ENCODE data around the gene PPP6R1.

PPP6R1 gene

GRCh38 chr19:55279770-55280643, 21.2 kb upstream of the PPP6R1 start, which contains the start of gene HSPBP1:
HSPBP1 (minus strand) TSS chr19:55280110; CDS start chr19:55279608, 502 bp downstream.
- peak; percentile 81 for DNase-seq

GRCh38 chr19:55279340-55279739, 20.5 kb upstream of the PPP6R1 start:
- no peak for DNase-seq

GRCh38 chr19:55278391-55279135, 19.7 kb upstream of the PPP6R1 start:
- DNase-seq: no peak

DNA sequence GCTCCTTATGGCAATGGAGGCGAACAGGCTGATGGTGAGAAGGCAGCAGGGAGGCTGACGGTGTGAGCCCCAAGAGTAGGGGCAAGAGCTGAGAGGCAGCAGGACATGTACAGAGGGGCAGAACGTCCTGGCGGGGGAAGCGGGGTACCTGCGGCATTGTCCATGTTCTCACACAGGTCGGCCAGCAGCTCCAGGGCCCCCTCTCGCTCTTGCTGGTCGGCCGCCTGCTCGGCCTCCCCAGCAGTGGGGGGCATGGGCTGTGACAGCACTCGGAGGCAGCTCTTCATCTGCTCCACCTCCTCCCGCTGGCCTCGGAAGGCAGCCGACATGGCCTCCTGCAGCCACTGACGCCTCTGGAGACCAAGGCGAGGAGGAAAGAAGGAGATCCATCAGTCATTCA, 18.7 kb upstream of the PPP6R1 start:
- DNase-seq: no peak

DNA sequence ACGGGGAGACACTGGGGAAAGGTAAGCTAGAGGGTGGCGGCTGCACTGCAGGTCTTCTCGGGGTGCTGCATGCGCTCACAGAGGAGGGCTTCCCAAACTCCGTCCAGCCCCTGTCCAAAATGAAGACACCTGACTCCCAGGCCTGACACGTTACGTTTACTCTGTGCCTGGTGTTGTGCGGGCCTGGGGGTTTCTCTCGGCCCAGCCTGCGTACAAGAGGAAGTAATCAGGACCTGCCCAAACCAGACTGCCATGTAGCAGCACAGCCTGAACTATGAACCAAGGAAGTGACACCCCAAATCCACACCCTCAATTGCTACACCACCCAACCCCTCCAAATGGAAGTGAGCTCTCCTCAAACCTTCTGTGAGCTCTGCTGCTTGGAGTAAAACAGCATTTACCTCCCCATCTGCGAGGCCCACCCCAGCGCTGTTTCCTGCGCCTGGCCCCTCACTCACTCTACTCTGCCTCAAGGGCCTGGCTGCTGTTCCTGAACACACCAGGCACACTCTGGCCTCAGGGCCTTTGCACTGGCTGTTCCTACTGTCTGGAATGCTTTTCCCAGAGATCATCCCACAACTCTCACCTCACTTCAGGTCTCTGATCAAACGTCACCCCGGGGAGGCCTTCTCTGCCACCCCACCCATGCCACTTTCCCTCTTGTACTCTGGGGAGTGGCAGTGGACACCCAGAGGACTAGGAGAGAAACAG, 18.1 kb upstream of the PPP6R1 start:
- DNase-seq: no peak

DNA sequence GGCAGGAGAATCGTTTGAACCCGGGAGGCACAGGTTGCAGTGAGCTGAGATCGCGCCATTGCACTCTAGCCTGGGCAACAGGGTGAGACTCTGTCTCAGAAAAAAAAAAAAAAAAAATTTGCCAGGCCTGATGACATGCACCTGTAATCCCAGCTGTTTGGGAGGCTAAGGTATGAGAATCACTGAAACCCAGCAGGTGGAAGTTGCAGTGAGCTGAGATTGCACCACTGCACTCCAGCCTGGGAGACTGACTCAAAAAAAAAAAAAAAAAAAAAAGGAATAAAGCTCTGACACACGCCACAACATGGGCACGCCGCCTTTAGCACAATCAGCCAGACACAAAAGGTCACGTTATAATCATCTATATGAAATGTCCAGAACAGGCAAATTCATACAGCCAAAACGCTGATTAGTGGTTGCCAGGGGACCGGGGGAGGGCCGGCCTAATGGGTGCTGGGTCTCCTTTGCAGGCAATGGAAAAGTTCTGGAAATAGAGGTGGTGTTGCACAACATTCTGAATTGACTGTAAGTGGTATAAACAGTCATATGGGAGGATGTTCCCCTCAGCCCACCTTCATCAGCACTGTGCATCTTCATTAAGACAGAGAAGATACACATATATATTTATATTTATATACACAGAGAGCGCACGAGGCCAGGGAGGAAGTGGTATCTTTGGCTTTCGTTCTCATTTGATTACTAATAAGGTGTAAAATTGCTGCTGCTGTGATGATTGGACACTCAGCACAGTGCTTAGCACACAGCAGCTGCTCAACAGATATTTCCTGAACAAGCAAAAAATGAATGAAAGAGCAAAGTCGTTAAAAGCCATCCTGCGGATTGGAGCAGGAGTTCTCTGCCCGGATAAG, 17.3 kb upstream of the PPP6R1 start:
- no peak for DNase-seq

DNA sequence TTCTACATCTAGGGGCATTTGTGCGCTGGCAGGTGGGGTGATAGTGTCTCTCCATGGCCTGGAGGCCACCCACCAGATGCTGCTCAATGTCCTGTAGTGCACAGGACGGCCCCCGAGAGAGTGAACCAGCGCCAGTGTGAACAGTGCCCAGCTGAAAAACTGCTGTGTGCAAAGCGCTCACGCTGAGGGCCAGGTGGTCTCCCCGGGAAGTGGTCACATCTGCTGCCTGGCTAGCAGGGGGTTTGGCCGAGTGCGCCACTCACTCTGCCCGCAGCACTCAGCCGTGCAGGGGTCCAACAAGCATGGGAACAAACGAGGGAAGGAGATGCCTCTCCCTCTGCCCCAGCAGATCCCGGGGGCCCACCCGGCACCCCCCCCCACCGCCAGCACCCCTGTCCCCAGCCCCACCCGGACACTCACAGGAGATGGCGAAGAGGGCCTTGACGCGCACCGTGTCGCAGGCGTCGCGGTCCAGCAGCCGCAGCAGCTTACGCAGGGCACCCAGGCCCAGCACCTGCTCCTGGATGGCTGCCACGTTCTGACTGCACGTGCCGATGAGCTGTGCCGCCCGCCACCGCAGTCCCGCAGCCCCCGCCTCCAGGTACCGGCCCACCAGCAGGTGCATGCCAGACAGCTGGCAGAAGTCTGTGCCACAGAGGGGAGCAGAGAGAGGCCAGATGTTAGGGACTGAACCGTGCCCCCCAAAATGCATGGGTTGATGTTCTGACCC, 15.3 kb upstream of the PPP6R1 start:
- DNase-seq: no peak

- no peak for DNase-seq
Observed at GRCh38 chr19:55272142-55272541, 13.3 kb upstream of the PPP6R1 start.

DNA sequence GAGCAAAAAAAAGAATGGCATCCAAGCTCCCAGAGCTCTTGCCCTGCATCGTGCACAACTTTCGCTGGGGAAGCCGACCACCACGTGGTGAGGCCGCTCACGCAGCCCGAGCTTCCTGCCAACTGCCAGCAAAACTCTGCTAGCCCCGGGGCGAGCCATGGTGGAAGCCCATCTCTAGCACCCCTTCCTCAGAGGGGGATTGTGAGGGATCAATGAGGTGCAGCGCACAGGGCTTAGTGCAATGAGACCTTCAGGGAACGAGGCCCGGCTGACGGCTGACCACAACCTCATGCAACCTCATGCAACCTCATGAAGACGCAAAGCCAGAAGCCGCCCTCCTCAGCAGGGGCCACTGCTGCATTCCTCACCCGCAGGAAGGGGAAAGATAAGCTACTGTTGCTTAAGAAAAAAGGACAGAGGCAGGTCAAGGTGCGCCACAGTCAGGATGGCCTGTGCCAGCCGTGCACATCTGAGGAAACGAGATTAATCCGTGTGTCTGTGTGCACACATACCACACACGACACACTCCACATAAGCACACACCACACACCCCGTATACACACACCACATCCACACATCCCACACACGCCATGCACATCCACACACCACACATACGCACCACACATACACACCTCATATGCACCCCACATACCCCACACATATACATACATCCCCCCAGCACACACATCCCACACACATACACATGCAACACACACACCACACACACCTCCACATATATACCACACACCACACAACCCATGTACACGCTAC, 11.5 kb upstream of the PPP6R1 start:
- DNase-seq: no peak

- no peak for DNase-seq
Observed at GRCh38 chr19:55269299-55269698, 10.5 kb upstream of the PPP6R1 start.

DNA sequence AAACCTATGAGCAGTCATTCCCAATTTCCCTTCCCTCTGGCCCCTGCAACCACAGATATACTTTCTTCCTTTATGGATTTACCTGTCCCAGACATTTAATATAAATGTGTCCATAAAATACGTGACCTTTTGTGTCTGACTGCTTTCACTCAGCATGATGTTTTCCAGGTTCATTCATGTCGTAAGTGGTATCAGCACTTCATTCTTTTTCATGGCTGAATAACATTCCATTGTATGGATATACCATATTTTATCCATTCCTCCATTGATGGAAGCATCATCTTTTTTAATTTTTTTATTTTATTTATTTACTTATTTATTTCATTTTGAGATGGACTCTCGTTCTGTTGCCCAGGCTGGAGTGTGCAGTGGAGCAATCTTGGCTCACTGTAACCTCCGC, 8.0 kb upstream of the PPP6R1 start:
- DNase-seq: no peak

DNA sequence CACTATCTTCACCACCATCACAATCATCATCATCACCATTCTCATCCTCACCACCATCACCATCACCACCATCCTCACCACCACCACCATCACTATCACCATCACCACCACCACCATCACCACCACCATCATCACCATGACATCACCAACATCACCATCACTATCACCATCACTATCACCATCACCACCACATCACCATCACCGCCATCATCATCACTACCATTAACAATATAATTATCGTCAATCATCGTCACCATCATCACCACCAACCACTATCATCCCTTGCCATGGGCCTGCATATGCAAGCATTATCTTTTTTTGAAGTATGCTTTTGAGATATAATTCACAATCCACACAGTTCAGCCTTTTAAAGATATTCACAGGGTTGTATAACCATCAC, 7.6 kb upstream of the PPP6R1 start:
- no peak for DNase-seq

GRCh38 chr19:55265723-55266386, 7.0 kb upstream of the PPP6R1 start:
- DNase-seq: no peak

DNA sequence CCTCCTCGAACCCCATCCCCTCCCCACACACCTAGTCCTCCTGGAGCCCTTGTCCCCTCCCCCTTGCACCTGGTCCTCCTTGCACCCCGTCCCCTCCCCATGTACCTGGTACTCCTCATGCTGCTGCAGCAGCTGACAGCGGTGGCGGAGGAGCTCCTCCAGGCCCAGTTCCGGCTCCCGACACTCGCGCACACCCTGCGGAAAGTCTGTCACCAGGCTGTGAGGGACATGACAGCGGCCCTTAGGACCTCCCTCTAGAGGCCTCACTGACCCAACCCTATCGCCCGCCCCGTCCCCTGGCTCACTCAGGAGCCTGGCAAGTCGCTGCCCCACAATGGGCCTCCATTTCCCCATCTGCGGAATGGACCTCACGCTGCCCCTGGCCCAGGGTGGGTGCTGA, 6.4 kb upstream of the PPP6R1 start:
- no peak for DNase-seq

DNA sequence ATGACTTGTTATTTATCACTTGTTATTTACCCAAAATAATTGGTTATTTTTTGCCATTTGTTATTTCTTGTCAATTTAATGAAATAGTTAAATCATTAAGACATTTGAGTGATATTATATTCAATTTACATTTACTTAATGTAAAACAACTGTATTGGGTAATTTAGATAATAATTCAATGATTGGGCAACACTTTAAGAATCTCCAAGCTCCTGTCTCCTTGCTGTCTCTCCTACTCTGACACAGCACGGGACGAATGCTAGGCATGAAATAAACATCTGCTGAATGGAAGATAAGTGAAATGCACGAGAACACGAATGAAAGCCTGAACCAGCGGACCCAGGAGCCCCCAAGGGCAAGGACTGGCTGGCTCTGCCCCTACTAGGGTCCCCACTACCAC, 5.7 kb upstream of the PPP6R1 start:
- DNase-seq: no peak

DNA sequence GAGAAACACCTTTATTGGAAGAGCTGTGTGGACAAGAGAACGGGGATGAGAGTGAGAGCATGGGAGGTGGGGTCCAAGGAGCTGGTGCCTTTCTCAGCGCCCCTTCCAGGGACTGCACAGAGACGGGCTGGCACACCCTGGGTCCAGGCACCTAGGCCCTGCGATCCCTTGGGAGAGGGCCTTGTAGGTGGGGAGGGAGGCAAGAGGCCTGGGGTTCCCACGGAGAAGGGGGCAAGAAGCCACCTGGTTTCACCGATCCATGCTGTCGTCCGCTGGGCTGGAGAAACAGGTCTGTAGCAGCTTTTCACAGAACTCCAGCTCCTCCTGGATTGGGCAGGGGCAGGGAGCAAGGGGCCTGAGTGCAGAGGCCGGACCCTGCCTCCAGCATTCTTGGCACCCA, 3.5 kb upstream of the PPP6R1 start:
- no peak for DNase-seq

- no peak for DNase-seq
Observed at GRCh38 chr19:55261671-55262126, 2.9 kb upstream of the PPP6R1 start.

- DNase-seq: no peak
Observed at GRCh38 chr19:55259540-55260210, 858 bp upstream of the PPP6R1 start.

DNA sequence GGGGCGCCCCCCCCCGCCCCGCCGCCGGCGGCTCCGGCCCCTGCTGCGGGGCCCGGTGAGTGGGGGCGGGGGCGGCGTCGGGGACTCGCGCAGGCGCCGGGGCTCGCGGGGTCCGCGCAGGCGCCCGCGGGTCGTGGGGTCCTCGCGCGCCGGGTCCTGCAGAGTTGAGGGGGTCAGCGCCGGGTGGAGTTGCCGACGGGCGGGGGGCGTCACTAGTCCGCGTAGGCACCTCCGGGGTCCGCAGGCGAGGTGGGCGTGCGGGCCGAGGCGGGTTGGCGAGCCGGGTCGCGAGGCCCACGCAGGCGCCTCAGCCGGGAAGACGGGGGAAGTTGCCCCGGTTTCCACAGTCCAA, 365 bp downstream of the PPP6R1 start:
- no peak for DNase-seq
